Activated naive CD4-positive, alpha-beta T cell treated with anti-CD3 and anti-CD28 coated beads, Interleukin-2, amount 50 U/mL, for 16 hours (primary cell): Measurements from ENCODE around the gene UBXN10.
"Not testable (repeated sequence)": the region's sequence is repeated elsewhere in the genome, so short reads cannot be mapped to it uniquely, and the experiment has no call there.

Source experiments
- DNase-seq: peaks from one replicate; pipeline ENCODE4 v3.0.0-alpha.2; 2020

The UBXN10 gene

GRCh38 chr1:20210736-20211460 is 25.0 kb downstream of the UBXN10 start:
- DNase-seq = no peak

- DNase-seq = no peak
Observed at GRCh38 chr1:20211511-20211931, 25.6 kb downstream of the UBXN10 start.

- DNase-seq = no peak
Observed at GRCh38 chr1:20212085-20212684, 26.3 kb downstream of the UBXN10 start.

GRCh38 chr1:20212685-20213331 is 26.9 kb downstream of the UBXN10 start:
- DNase-seq = peak; percentile 49

GRCh38 chr1:20215716-20216115 is 29.8 kb downstream of the UBXN10 start:
- DNase-seq = no peak

GRCh38 chr1:20216574-20216973 is 30.7 kb downstream of the UBXN10 start:
- DNase-seq = no peak

GRCh38 chr1:20219053-20219452 is 33.2 kb downstream of the UBXN10 start:
- DNase-seq = not testable (repeated sequence)

GRCh38 chr1:20220036-20220435 is 34.1 kb downstream of the UBXN10 start:
- no peak for DNase-seq

- DNase-seq = no peak
Observed at GRCh38 chr1:20223106-20223505, 37.2 kb downstream of the UBXN10 start.

GRCh38 chr1:20223551-20224419 is 37.9 kb downstream of the UBXN10 start:
- DNase-seq = no peak

- DNase-seq = no peak
Observed at GRCh38 chr1:20224546-20224945, 38.6 kb downstream of the UBXN10 start.

- no peak for DNase-seq
Observed at GRCh38 chr1:20227704-20228103, 41.8 kb downstream of the UBXN10 start.

- no peak for DNase-seq
Observed at GRCh38 chr1:20228314-20228825, 42.5 kb downstream of the UBXN10 start.

- DNase-seq = no peak
Observed at GRCh38 chr1:20229171-20229570, 43.3 kb downstream of the UBXN10 start.

GRCh38 chr1:20232564-20232963 is 46.7 kb downstream of the UBXN10 start:
- DNase-seq = not testable (repeated sequence)

- no peak for DNase-seq
Observed at GRCh38 chr1:20233394-20233793, 47.5 kb downstream of the UBXN10 start.

- no peak for DNase-seq
Observed at GRCh38 chr1:20233866-20234265, 48.0 kb downstream of the UBXN10 start.

- no peak for DNase-seq
Observed at GRCh38 chr1:20234788-20235535, 49.1 kb downstream of the UBXN10 start.

- DNase-seq = no peak
Observed at GRCh38 chr1:20237646-20238045, 51.8 kb downstream of the UBXN10 start.

GRCh38 chr1:20240012-20240411 is 54.1 kb downstream of the UBXN10 start:
- no peak for DNase-seq

- no peak for DNase-seq
Observed at GRCh38 chr1:20242890-20243479, 57.1 kb downstream of the UBXN10 start.
